ENCODE results near the gene COL9A1. TPM values are rescaled to one million over a fixed set of nuclear protein-coding genes. Genes with fewer than 3 reads are reported as not detected.

The COL9A1 gene
- total RNA-seq, 2 experiments from 2014 or later, result not detected

GRCh38 chr6:70241991-70242420, 60.9 kb downstream of the COL9A1 start:
- no peak overlapping the region for H3K4me3 Mint-ChIP-seq
- no peak overlapping the region for H3K27ac Mint-ChIP-seq
- no peaks in the 10 kb centered on the region for H3K36me3 Mint-ChIP-seq (ENCODE audit: low read depth)
- peaks cover 4% of the 10 kb centered on the region for H3K27me3 Mint-ChIP-seq
- H3K9me3 Mint-ChIP-seq, result no peaks in the 10 kb centered on the region
- H3K4me1 Mint-ChIP-seq, result no peaks in the 10 kb centered on the region
- POLR2A ChIA-PET, result no interaction called here
- CTCF ChIA-PET, result no interaction called here
- no peak for DNase-seq

GRCh38 chr6:70241031-70241430, 61.9 kb downstream of the COL9A1 start:
- H3K4me3 Mint-ChIP-seq, result no peak overlapping the region
- H3K27me3 Mint-ChIP-seq, result peaks cover 4% of the 10 kb centered on the region
- no peak for DNase-seq
- no peaks in the 10 kb centered on the region for H3K9me3 Mint-ChIP-seq
- H3K4me1 Mint-ChIP-seq, result no peaks in the 10 kb centered on the region
- POLR2A ChIA-PET, result no interaction called here
- no peaks in the 10 kb centered on the region for H3K36me3 Mint-ChIP-seq (ENCODE audit: low read depth)
- CTCF ChIA-PET, result interaction anchor here (0.7 kb wide), 1 partner anchor 97 kb away, joined by 3 read pairs; no protein-coding TSS in a partner anchor
- no peak overlapping the region for H3K27ac Mint-ChIP-seq

- Mint-ChIP-seq H3K9me3 (no peaks in the 10 kb centered on the region), H3K36me3 (ENCODE audit: low read depth) (no peaks in the 10 kb centered on the region), H3K4me3 (no peak overlapping the region), H3K27me3 (peaks cover 6% of the 10 kb centered on the region), H3K27ac (no peak overlapping the region), H3K4me1 (no peaks in the 10 kb centered on the region)
- CTCF ChIA-PET, result interaction anchor here (1.2 kb wide), 1 partner anchor 15 kb away, joined by 3 read pairs; no protein-coding TSS in a partner anchor
- POLR2A ChIA-PET, result no interaction called here
- DNase-seq, result no peak
Measured at GRCh38 chr6:70236343-70236742, 66.5 kb downstream of the COL9A1 start.

DNA sequence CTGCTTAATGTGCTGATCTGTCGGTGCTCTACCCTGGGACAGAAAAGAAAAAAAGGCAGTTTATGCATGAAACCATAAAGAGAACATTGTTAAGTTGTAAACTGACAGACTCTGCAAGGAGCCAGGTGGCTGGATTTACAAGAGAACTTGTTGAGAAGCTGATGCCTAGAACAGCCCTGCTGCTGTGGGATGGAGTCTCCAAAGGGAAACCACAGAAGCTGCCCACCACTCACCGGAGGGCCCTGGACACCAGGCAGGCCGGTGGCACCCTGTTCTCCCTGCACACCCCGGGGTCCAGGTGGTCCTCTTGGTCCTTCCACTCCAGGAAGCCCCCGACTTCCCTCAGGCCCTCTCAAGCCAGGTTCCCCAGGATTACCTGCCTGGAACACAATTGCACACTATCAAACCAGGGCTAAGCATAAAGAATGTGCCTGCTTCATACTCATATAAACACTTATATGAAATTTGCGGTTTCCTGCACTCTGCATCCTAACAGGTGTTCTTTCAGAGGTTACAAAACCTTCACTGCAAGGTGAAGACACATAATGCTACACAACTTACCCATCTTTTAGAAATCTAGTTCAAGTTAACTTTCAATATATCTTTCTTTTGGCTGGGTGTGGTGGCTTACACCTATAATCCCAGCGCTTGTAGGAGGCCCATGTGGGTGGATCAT, 68.2 kb downstream of the COL9A1 start:
- Mint-ChIP-seq H3K4me3 (no peak overlapping the region), H3K27ac (no peak overlapping the region), H3K9me3 (no peaks in the 10 kb centered on the region), H3K4me1 (no peaks in the 10 kb centered on the region), H3K27me3 (peaks cover 4% of the 10 kb centered on the region), H3K36me3 (ENCODE audit: low read depth) (no peaks in the 10 kb centered on the region)
- CTCF ChIA-PET, result interaction anchor here (0.7 kb wide), 1 partner anchor 471 kb away, joined by 3 read pairs; no protein-coding TSS in a partner anchor
- no peak for DNase-seq
- POLR2A ChIA-PET, result no interaction called here

- Mint-ChIP-seq H3K4me1 (no peaks in the 10 kb centered on the region), H3K36me3 (ENCODE audit: low read depth) (no peaks in the 10 kb centered on the region), H3K27ac (no peak overlapping the region), H3K27me3 (peaks cover 6% of the 10 kb centered on the region), H3K9me3 (no peaks in the 10 kb centered on the region), H3K4me3 (no peak overlapping the region)
- ChIA-PET POLR2A (no interaction called here), CTCF (interaction anchor here (0.6 to 2.0 kb wide), 3 partner anchors 10 to 629 kb away, joined by 3 to 8 read pairs (median 3); no protein-coding TSS in a partner anchor)
- no peak for DNase-seq
Measured at GRCh38 chr6:70231311-70231710, 71.6 kb downstream of the COL9A1 start.

GRCh38 chr6:70225055-70225454, 77.8 kb downstream of the COL9A1 start:
- CTCF ChIA-PET, result interaction anchor here (0.6 kb wide), 1 partner anchor 235 kb away, joined by 3 read pairs; no protein-coding TSS in a partner anchor
- H3K4me3 Mint-ChIP-seq, result no peak overlapping the region

GRCh38 chr6:70222439-70222749, 80.5 kb downstream of the COL9A1 start:
- Mint-ChIP-seq H3K4me1 (no peaks in the 10 kb centered on the region), H3K4me3 (no peak overlapping the region), H3K27me3 (peaks cover 3% of the 10 kb centered on the region), H3K27ac (no peak overlapping the region), H3K9me3 (no peaks in the 10 kb centered on the region), H3K36me3 (ENCODE audit: low read depth) (no peaks in the 10 kb centered on the region)
- POLR2A ChIA-PET, result no interaction called here
- CTCF ChIA-PET, result interaction anchor here (1.8 kb wide), 1 partner anchor 149 kb away, joined by 5 read pairs; no protein-coding TSS in a partner anchor
- no peak for DNase-seq

More at GRCh38 chr6:70225055-70225454, 77.8 kb downstream of the COL9A1 start:
- DNase-seq, result no peak
- no peaks in the 10 kb centered on the region for H3K4me1 Mint-ChIP-seq
- POLR2A ChIA-PET, result no interaction called here
- no peaks in the 10 kb centered on the region for H3K9me3 Mint-ChIP-seq
- H3K36me3 Mint-ChIP-seq (ENCODE audit: low read depth), result no peaks in the 10 kb centered on the region
- no peak overlapping the region for H3K27ac Mint-ChIP-seq
- peaks cover 2% of the 10 kb centered on the region for H3K27me3 Mint-ChIP-seq

DNA sequence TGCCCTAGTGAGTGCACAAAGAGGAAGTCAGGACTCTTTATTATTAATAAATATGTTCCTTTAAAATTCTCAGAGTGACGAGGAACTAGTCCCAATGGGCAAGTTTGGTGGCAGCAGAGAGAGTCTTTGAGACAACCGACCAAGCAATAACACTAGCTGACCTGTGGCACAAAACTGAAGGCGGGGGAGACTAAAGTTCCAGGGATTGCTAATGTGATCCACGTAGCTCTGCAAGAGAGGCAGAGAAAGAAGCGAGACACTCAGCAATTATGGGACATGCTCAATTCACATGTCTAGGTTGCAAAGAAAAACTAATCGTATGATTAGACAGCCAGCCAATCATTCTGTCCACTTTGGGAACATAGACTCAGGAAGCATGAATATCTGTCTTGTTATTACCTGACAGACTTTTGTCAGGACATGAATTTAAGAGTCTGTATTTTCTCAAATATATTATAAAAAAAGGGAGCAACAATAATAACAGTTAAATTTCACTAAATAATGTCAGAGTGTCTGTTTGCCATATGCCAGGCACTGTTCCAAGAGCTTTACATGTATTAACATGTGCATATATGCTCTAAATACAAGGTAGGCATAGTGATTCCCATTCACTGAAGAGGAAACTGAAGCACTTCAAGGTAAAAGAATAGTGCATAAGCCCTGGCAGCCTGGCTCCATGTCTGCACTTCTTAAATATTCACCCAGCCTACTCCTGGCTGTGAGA, 81.0 kb downstream of the COL9A1 start:
- POLR2A ChIA-PET, result no interaction called here
- Mint-ChIP-seq H3K4me3 (no peak overlapping the region), H3K36me3 (ENCODE audit: low read depth) (no peaks in the 10 kb centered on the region), H3K27ac (no peak overlapping the region), H3K27me3 (peaks cover 3% of the 10 kb centered on the region), H3K9me3 (no peaks in the 10 kb centered on the region), H3K4me1 (no peaks in the 10 kb centered on the region)
- CTCF ChIA-PET, result interaction anchor here (0.8 to 1.8 kb wide), 5 partner anchors 9 to 149 kb away, joined by 3 to 8 read pairs (median 5); no protein-coding TSS in a partner anchor
- no peak for DNase-seq

GRCh38 chr6:70221025-70221714, 81.7 kb downstream of the COL9A1 start:
- Mint-ChIP-seq H3K27ac (no peak overlapping the region), H3K36me3 (ENCODE audit: low read depth) (no peaks in the 10 kb centered on the region), H3K4me3 (no peak overlapping the region), H3K27me3 (peaks cover 3% of the 10 kb centered on the region), H3K4me1 (no peaks in the 10 kb centered on the region), H3K9me3 (no peaks in the 10 kb centered on the region)
- DNase-seq, result no peak
- CTCF ChIA-PET, result interaction anchor here (0.6 to 1.8 kb wide), 7 partner anchors 10 to 579 kb away, joined by 3 to 8 read pairs (median 4); no protein-coding TSS in a partner anchor
- POLR2A ChIA-PET, result no interaction called here

- Mint-ChIP-seq H3K36me3 (ENCODE audit: low read depth) (no peaks in the 10 kb centered on the region), H3K27me3 (peaks cover 3% of the 10 kb centered on the region), H3K9me3 (no peaks in the 10 kb centered on the region), H3K4me1 (no peaks in the 10 kb centered on the region), H3K27ac (no peak overlapping the region), H3K4me3 (no peak overlapping the region)
- ChIA-PET CTCF (interaction anchor here (1.2 to 1.6 kb wide), 4 partner anchors 11 to 149 kb away, joined by 3 to 8 read pairs (median 5); no protein-coding TSS in a partner anchor), POLR2A (no interaction called here)
- DNase-seq, result no peak
Measured at GRCh38 chr6:70219943-70220613, 82.8 kb downstream of the COL9A1 start.

DNA sequence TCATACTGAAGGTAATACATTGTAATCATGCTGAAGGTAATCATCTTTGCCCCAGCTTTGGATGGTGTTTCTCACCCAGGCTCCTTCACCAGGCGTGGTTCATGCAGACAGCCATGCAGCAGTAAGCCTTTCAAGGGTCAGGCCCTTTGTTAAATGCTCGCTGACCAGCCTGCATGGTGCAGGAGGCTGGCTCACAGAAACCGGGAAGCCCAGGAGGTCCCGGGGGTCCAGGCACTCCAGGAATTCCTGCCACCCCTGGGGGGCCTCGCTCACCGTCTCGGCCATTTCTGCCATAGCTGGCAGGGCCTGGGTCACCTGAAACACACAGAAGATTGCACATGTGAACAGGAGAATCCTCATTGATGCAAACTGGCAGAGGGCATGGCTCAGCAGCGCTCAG, 86.1 kb downstream of the COL9A1 start:
- Mint-ChIP-seq H3K4me1 (no peaks in the 10 kb centered on the region), H3K4me3 (no peak overlapping the region), H3K9me3 (no peaks in the 10 kb centered on the region), H3K27ac (no peak overlapping the region), H3K27me3 (peaks cover 7% of the 10 kb centered on the region), H3K36me3 (ENCODE audit: low read depth) (no peaks in the 10 kb centered on the region)
- DNase-seq, result no peak
- POLR2A ChIA-PET, result no interaction called here
- CTCF ChIA-PET, result no interaction called here

- no peaks in the 10 kb centered on the region for H3K36me3 Mint-ChIP-seq (ENCODE audit: low read depth)
- ChIA-PET POLR2A (no interaction called here), CTCF (no interaction called here)
- no peak overlapping the region for H3K27ac Mint-ChIP-seq
- H3K4me3 Mint-ChIP-seq, result no peak overlapping the region
- no peaks in the 10 kb centered on the region for H3K4me1 Mint-ChIP-seq
- no peak for DNase-seq
- no peaks in the 10 kb centered on the region for H3K9me3 Mint-ChIP-seq
- peaks cover 8% of the 10 kb centered on the region for H3K27me3 Mint-ChIP-seq
Measured at GRCh38 chr6:70215460-70216108, 87.3 kb downstream of the COL9A1 start.
